PC-9 (cell line): ENCODE measurements around the gene NAT10. TPM values are rescaled to one million over a fixed set of nuclear protein-coding genes. Genes with fewer than 3 reads are reported as not detected.

Experiments used
- BruUV-seq: library from RNA; stranded (reverse); fragments of 400-500 nt; replicated peaks from 2 replicates; lab custom pipeline; 2021; lab: Mats Ljungman, UMichigan
- CTCF ChIA-PET: fragments of 300-600 bp; sonication (Branson Sonifier 250); formaldehyde crosslinking; loops from one replicate; lab custom pipeline; 2022; ENCODE audit warnings: antibody characterized with exemption; lab: Charles Lee
- POLR2A ChIA-PET: fragments of 300-600 bp; sonication (Branson Sonifier 250); formaldehyde crosslinking; loops from one replicate; lab custom pipeline; 2022; ENCODE audit warnings: antibody characterized with exemption; ENCODE audit not compliant: unreplicated experiment; lab: Charles Lee
- DNase-seq, 2 experiments: peaks; one replicate each; pipeline versions ENCODE4 v3.0.0 to v3.0.0-alpha.2; 2015 to 2022; ENCODE audit warnings: mixed read lengths in 1 of 2
- H2AFZ ChIP-seq: fragments of 200-600 bp; sonication (generic); 2 replicates; pipeline ENCODE4 v1.8.1; 2017; ENCODE audit warnings: antibody characterized with exemption
- H3F3A ChIP-seq: fragments of 200-600 bp; sonication (generic); 2 replicates; pipeline ENCODE4 v1.8.1; 2017; ENCODE audit warnings: antibody characterized with exemption, mild to moderate bottlenecking, low read depth; ENCODE audit not compliant: insufficient read depth
- H3K27ac ChIP-seq: fragments of 200-600 bp; sonication (generic); 2 replicates; pipeline ENCODE4 v1.6.1; 2016; ENCODE audit warnings: mixed run types
- H3K27me3 ChIP-seq: fragments of 200-600 bp; sonication (generic); 2 replicates; pipeline ENCODE4 v1.6.1; 2016; ENCODE audit warnings: low read depth, mixed run types; ENCODE audit not compliant: insufficient read depth
- H3K36me3 ChIP-seq: fragments of 200-600 bp; sonication (generic); 2 replicates; pipeline ENCODE4 v1.6.1; 2016; ENCODE audit warnings: low read depth, mixed run types
- H3K4me1 ChIP-seq: fragments of 200-600 bp; sonication (generic); replicated peaks from 2 replicates; pipeline ENCODE4 v1.6.1; 2016; ENCODE audit warnings: mixed run types; ENCODE audit not compliant: insufficient read depth
- H3K4me2 ChIP-seq: fragments of 200-600 bp; sonication (generic); 2 replicates; pipeline ENCODE4 v1.6.1; 2017; ENCODE audit warnings: mixed run types
- H3K4me3 ChIP-seq: fragments of 200-600 bp; sonication (generic); 2 replicates; pipeline ENCODE4 v1.6.1; 2016; ENCODE audit warnings: mixed run types
- H3K79me2 ChIP-seq: fragments of 200-600 bp; sonication (generic); 2 replicates; pipeline ENCODE4 v1.6.1; 2017; ENCODE audit warnings: low read depth, mixed run types
- H3K9me2 ChIP-seq: fragments of 200-600 bp; sonication (generic); 2 replicates; pipeline ENCODE4 v1.8.1; 2017; ENCODE audit warnings: mild to moderate bottlenecking; ENCODE audit not compliant: insufficient read depth
- H3K9me3 ChIP-seq: fragments of 200-600 bp; sonication (generic); 2 replicates; pipeline ENCODE4 v1.8.1; 2016; ENCODE audit warnings: low read depth; ENCODE audit not compliant: insufficient read depth
- H4K20me1 ChIP-seq: fragments of 200-600 bp; sonication (generic); 2 replicates; pipeline ENCODE4 v1.8.1; 2017; ENCODE audit not compliant: insufficient read depth
- CTCF ChIP-seq: fragments of 200-600 bp; sonication (generic); conservative IDR thresholded peaks from 2 replicates; pipeline ENCODE4 v1.6.1; 2017; ENCODE audit warnings: mixed run types, antibody characterized with exemption, mild to moderate bottlenecking, moderate library complexity
- EZH2 ChIP-seq: fragments of 200-600 bp; sonication (generic); IDR thresholded peaks from 2 replicates; pipeline ENCODE4 v1.8.0; 2017; ENCODE audit warnings: antibody characterized with exemption, low read depth
- intact Hi-C: fragments of 100-400 bp; cut with micrococcal nuclease; formaldehyde crosslinking; loops from one replicate; pipeline ENCODE4 v1.10.0; 2022; ENCODE audit not compliant: unreplicated experiment
- total RNA-seq: library from RNA; stranded (reverse); gene quantifications from 2 replicates; pipeline ENCODE4 v1.2.3, GENCODE V29; 2021

The NAT10 gene
- total RNA-seq, 1 experiment from 2014 or later, result 62.3 TPM

DNA sequence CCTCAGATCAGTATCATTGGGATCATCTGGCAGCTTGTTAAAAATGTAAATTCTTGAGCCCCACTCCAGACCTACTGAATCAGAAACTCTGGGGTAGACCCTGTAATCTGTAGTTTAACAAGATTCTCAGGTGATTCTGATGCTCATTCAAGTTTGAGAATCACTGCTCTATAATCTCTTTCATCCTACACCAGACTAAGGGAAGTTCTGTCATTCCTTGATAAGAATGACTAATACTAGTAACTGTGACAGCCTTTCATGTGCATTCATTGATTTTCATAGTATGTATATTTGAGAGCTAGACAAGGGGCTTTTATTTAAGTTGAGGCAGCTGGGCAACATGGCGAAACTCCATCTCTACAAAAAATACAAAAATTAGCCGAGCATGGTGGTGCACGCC is 30.0 kb downstream of the NAT10 start:
- Histone ChIP-seq H3K9me3 (no peaks in the 10 kb centered on the region), H3F3A (no peaks in the 10 kb centered on the region), H3K27ac (no peak overlapping the region), H3K4me2 (no peak overlapping the region), H3K79me2 (no peaks in the 10 kb centered on the region), H3K4me1 (no peaks in the 10 kb centered on the region), H3K4me3 (no peak overlapping the region), H4K20me1 (no peaks in the 10 kb centered on the region), H3K36me3 (peaks cover 19% of the 10 kb centered on the region; the same call in 1 of the 2 replicates), H3K27me3 (no peaks in the 10 kb centered on the region), H3K9me2 (no peaks in the 10 kb centered on the region), H2AFZ (no peak overlapping the region)
- TF ChIP-seq CTCF (no peak), EZH2 (no peak)
- CTCF ChIA-PET, result interaction anchor here (0.6 kb wide), 1 partner anchor 25 kb away, joined by 3 read pairs; no protein-coding TSS in a partner anchor
- intact Hi-C loops, result no loop called here
- POLR2A ChIA-PET, result no interaction called here
- BruUV-seq, result no TSS peak
- no peak for DNase-seq

DNA sequence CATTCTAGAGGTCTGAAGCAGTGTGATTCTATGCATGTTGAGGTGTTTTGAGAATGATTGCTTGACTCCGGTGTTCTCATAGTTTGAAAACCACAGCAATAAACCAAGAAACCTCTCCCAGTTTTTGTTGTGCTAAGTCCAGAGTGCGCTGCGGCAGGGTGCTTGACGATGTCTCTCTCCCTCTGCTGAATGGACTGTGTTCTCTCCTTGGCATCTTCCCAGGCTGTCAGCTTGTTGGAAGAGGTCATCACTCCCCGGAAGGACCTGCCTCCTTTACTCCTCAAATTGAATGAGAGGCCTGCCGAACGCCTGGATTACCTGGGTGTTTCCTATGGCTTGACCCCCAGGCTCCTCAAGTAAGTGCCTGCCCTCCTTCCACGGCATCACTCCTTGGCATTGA is 31.0 kb downstream of the NAT10 start:
- ChIA-PET CTCF (no interaction called here), POLR2A (no interaction called here)
- Histone ChIP-seq H3K4me2 (no peak overlapping the region), H3K4me1 (no peaks in the 10 kb centered on the region), H3F3A (no peaks in the 10 kb centered on the region), H3K4me3 (no peak overlapping the region), H3K9me2 (no peaks in the 10 kb centered on the region), H3K79me2 (no peaks in the 10 kb centered on the region), H3K9me3 (no peaks in the 10 kb centered on the region), H3K36me3 (peaks cover 20% of the 10 kb centered on the region; the same call in 1 of the 2 replicates), H4K20me1 (no peaks in the 10 kb centered on the region), H3K27ac (no peak overlapping the region), H3K27me3 (no peaks in the 10 kb centered on the region), H2AFZ (no peak overlapping the region)
- TF ChIP-seq EZH2 (no peak), CTCF (no peak)
- no TSS peak for BruUV-seq
- DNase-seq, result no peak
- intact Hi-C loops, result no loop called here

DNA sequence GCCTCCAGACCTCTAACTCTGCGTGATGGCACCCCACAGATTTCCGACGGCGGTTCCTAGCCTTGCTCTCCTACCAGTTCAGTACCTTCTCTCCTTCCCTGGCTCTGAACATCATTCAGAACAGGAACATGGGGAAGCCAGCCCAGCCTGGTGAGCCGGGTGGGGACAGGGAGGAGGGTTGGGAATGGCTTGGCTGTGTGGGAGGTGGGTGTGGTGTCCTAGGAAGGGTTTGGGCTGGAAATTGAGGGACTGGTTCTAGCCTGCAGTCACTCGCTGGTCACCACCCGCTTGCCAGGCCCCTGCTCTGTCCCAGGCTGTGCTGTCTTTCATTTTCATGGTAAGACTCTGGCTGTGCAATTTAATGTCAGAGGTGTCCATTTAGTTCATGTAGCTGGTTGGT is 33.9 kb downstream of the NAT10 start:
- POLR2A ChIA-PET, result no interaction called here
- Histone ChIP-seq H2AFZ (no peak overlapping the region), H3K4me3 (no peak overlapping the region), H3K9me2 (no peaks in the 10 kb centered on the region), H3K4me2 (no peak overlapping the region), H3K27ac (no peak overlapping the region), H3K36me3 (0 out of 2 replicates have a peak, but pooled peaks cover 26% of the 10 kb centered on the region), H3F3A (no peaks in the 10 kb centered on the region), H3K79me2 (no peaks in the 10 kb centered on the region), H4K20me1 (no peaks in the 10 kb centered on the region), H3K9me3 (no peaks in the 10 kb centered on the region), H3K4me1 (no peaks in the 10 kb centered on the region), H3K27me3 (no peaks in the 10 kb centered on the region)
- TF ChIP-seq EZH2 (no peak), CTCF (no peak)
- BruUV-seq, result no TSS peak
- CTCF ChIA-PET, result no interaction called here
- intact Hi-C loops, result no loop called here
- DNase-seq, result no peak
